ENCODE results near the gene ZIC5. TPM values are rescaled to one million over a fixed set of nuclear protein-coding genes. Genes with fewer than 3 reads are reported as not detected.

ZIC5 gene
- total RNA-seq, 1 experiment from 2014 or later = not detected

GRCh38 chr13:99959127-99959539 is 12.4 kb downstream of the ZIC5 start:
- ChIA-PET CTCF (no interaction called here), POLR2A (ENCODE audit: unreplicated experiment) (no interaction called here)
- no peak overlapping the region for H3K9ac ChIP-seq (ENCODE audit: low read length)
- no peaks in the 10 kb centered on the region for H3K9me3 ChIP-seq (ENCODE audit: low read length)
- peak overlapping the region; percentile 59; the same call in 1 of the 2 replicates for H3K4me3 ChIP-seq (ENCODE audit: low read length)
- no peaks in the 10 kb centered on the region for H3K79me2 ChIP-seq (ENCODE audit: low read length)
- ATAC-seq (no peak; the same call in 1 of the 2 replicates), DNase-seq (no peak)
- H2AFZ ChIP-seq (ENCODE audit: low read length) = no peak overlapping the region
- H3F3A ChIP-seq (ENCODE audit: low read length, unreplicated experiment) = no peaks in the 10 kb centered on the region
- no peak overlapping the region for H3K27ac ChIP-seq (ENCODE audit: low read length)
- H3K4me1 ChIP-seq (ENCODE audit: insufficient read depth, low read length) = no peaks in the 10 kb centered on the region
- TF ChIP-seq CTCF (conservative IDR thresholded peaks at IDR 0.05; ENCODE audit: low read depth, low read length) (no peak), EZH2 (IDR thresholded peaks at IDR 0.05; ENCODE audit: low read length, unreplicated experiment) (no peak), EZH2phosphoT487 (IDR thresholded peaks at IDR 0.05; ENCODE audit: borderline replicate concordance, low read length) (no peak)
- H4K20me1 ChIP-seq (ENCODE audit: low read length) = no peaks in the 10 kb centered on the region
- BruUV-seq (replicated peaks) = no TSS peak
- H3K4me2 ChIP-seq (ENCODE audit: low read length) = peak overlapping the region; percentile 69
- H3K9me2 ChIP-seq (replicated peaks; ENCODE audit: low read length) = no peaks in the 10 kb centered on the region
- H3K36me3 ChIP-seq (ENCODE audit: low read depth, low read length) = no peaks in the 10 kb centered on the region
- intact Hi-C loops (cut with micrococcal nuclease) = no loop called here
- peaks cover 80% of the 10 kb centered on the region for H3K27me3 ChIP-seq (ENCODE audit: low read length)

- CTCF ChIA-PET = no interaction called here
- no TSS peak for BruUV-seq (replicated peaks)
- TF ChIP-seq EZH2 (IDR thresholded peaks at IDR 0.05; ENCODE audit: low read length, unreplicated experiment) (no peak), EZH2phosphoT487 (IDR thresholded peaks at IDR 0.05; ENCODE audit: borderline replicate concordance, low read length) (no peak), CTCF (conservative IDR thresholded peaks at IDR 0.05; ENCODE audit: low read depth, low read length) (no peak)
- no peak for ATAC-seq
- no peak overlapping the region for H3K4me2 ChIP-seq (ENCODE audit: low read length)
- H4K20me1 ChIP-seq (ENCODE audit: low read length) = no peaks in the 10 kb centered on the region
- H3K9me3 ChIP-seq (ENCODE audit: low read length) = no peaks in the 10 kb centered on the region
- H3K27ac ChIP-seq (ENCODE audit: low read length) = no peak overlapping the region
- no peak for DNase-seq
- H3K9me2 ChIP-seq (replicated peaks; ENCODE audit: low read length) = no peaks in the 10 kb centered on the region
- no peaks in the 10 kb centered on the region for H3F3A ChIP-seq (ENCODE audit: low read length, unreplicated experiment)
- no peaks in the 10 kb centered on the region for H3K79me2 ChIP-seq (ENCODE audit: low read length)
- H3K36me3 ChIP-seq (ENCODE audit: low read depth, low read length) = no peaks in the 10 kb centered on the region
- H2AFZ ChIP-seq (ENCODE audit: low read length) = no peak overlapping the region
- intact Hi-C loops (cut with micrococcal nuclease) = no loop called here
- H3K9ac ChIP-seq (ENCODE audit: low read length) = no peak overlapping the region
- peaks cover 80% of the 10 kb centered on the region for H3K27me3 ChIP-seq (ENCODE audit: low read length)
- no peaks in the 10 kb centered on the region for H3K4me1 ChIP-seq (ENCODE audit: insufficient read depth, low read length)
- POLR2A ChIA-PET (ENCODE audit: unreplicated experiment) = no interaction called here
- H3K4me3 ChIP-seq (ENCODE audit: low read length) = no peak overlapping the region
Observed at GRCh38 chr13:99958406-99959126, 13.0 kb downstream of the ZIC5 start.
